ENCODE measurements around the gene GRM1.

- TF ChIP-seq, protein P1, sequence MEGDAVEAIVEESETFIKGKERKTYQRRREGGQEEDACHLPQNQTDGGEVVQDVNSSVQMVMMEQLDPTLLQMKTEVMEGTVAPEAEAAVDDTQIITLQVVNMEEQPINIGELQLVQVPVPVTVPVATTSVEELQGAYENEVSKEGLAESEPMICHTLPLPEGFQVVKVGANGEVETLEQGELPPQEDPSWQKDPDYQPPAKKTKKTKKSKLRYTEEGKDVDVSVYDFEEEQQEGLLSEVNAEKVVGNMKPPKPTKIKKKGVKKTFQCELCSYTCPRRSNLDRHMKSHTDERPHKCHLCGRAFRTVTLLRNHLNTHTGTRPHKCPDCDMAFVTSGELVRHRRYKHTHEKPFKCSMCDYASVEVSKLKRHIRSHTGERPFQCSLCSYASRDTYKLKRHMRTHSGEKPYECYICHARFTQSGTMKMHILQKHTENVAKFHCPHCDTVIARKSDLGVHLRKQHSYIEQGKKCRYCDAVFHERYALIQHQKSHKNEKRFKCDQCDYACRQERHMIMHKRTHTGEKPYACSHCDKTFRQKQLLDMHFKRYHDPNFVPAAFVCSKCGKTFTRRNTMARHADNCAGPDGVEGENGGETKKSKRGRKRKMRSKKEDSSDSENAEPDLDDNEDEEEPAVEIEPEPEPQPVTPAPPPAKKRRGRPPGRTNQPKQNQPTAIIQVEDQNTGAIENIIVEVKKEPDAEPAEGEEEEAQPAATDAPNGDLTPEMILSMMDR (IDR thresholded peaks at IDR 0.05; ENCODE audit: insufficient read depth, low read depth, low read length), result no peak
- TF ChIP-seq EZH2 (IDR thresholded peaks at IDR 0.05; ENCODE audit: insufficient read depth, low read length), result no peak
Measured at GRCh38 chr6:146316175-146316495, 287.3 kb downstream of the GRM1 start.

Measured in astrocyte (in vitro differentiated cells and primary cell).